HG03565 (cell line): ENCODE data around the gene TOP2A.

Experiments
- ATAC-seq: cut with Tn5 transposase; IDR thresholded peaks from one replicate; pipeline ENCODE4 v1.9.1; 2021; ENCODE audit warnings: mild to moderate bottlenecking, moderate library complexity; ENCODE audit not compliant: unreplicated experiment

Gene TOP2A

DNA sequence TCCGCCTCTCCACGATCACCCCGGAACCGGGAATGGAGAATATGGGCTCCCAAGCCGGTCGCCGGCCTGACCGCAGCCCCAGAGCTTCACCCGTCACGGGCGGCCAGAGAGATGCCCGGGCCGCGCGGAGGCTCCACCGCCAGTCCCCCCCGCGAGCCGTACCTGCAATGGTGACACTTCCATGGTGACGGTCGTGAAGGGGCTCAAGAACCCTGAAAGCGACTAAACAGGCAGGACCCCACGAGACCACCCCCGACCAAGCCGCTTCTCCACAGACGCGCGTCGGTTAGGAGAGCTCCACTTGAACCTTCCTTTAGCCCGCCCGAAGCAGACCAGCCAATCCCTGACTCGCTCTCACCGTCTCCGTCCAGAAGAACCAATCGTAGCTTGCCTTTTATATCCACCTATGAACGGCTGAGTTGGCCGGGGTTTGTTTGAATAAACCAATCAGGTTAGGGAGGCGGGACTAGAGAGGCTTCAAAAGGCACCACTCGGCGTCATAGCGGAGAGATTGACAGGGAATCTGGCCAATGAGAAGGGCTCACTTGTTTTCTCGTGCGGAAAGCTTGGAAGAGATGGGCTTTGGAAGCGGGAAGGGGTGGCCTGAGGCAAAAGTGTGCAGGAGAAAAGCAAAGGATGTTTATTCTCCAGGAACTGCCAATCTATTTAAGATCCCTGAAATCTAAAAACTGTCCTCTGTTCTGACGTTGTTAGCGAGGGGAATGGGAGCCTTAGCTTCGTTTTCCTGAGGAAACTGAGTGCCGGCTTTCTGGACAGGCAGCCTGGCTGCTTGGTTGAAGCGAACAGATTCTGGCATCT is at the start of gene TOP2A:
Gene TOP2A (minus strand): TSS at position 288 of the 819 bp plus-strand sequence. CDS start 105 bp downstream, at position 183.
- peak; percentile 94 for ATAC-seq

GRCh38 chr17:40467281-40467867 is 49.7 kb upstream of the TOP2A start:
- no peak for ATAC-seq

GRCh38 chr17:40466298-40466971 is 48.7 kb upstream of the TOP2A start:
- ATAC-seq, result no peak

GRCh38 chr17:40464392-40464855 is 46.7 kb upstream of the TOP2A start:
- ATAC-seq, result no peak

DNA sequence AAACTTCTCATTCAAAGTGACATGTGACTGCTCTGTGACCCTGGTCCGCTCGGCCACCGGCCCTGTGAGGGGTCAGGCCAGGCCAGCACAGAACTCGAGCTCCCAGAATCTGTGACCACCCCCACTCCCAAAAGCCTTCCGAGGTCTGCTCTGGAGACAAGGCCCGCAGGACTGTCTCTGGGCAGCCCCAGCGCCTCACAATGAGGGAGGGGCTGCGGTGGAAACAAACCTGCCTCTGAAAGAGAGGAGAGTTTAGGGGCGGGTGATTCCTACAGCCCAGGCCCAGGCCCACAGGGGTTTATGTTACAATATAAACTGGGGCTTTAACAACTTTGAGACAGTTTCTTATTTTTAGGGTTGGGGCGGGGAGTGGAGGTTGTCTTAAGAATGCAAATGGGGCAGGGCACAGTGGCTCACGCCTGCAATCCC is 45.4 kb upstream of the TOP2A start:
- no peak for ATAC-seq

DNA sequence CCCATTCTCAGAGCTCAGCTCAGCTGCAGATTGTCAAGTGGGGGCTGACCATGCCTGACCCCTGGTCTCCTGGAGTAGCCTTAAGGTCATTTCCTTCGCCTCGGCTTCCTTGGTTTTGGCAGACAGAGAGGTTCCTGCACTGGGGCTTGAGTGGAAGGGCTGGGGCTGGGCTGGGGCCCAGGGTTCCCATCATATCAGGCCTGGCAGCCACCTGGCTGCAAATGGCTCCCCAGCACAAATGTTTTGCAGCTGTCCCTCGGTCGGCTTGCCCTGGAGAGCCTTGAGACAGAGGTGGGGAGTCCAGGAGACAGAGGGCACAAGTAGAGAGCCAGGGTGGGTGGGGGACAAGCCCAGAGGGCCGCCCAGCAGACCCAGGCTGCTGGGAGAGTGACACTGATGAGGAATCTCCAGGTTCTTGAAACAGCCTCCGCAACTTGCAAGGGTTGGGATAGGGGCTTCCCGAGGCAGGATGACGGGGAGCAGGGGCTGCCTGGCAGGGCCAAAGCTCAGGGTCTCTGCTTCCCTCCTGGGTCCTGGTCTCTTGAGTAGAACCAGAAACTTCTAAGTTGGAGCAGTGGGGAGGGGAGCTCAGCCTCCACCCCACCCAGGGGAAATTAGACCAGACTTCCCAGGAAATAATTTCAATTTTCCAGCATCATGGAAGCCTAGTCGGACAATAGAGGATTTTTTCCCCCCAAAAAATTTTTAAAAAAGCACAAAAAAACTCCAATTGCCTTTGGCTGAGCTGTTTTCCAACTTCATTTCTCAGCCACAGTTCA is 44.8 kb upstream of the TOP2A start:
- ATAC-seq, result no peak

DNA sequence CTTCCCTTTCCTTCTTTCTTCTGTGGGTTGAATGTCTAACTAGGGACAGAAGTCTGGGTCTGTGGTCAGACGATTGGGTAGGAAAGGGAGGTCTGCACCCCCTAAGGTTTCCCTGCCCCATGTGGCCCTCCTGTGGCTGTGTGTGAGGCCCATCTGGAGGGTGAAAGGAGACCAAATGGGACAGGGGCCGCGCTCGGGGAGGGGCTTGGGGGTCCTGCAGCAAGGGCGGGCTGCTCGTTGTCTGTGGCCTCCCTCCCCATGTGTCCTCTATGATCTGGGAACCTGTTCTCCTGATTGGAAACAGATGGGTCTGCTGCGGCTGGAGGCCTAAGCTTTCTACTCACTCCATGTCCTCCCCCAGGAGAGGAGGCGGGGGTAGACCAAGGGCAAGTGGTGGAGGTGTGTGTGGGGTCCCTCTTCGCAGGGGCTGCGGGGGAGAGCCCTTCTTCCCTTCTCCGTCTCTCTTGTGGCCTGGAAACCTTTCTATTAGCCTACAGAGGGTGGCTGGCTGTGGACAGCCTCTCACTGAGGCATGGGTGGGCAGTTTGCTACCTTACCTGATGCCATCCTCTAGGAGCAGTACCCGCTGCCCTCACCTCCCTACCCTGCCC is 44.1 kb upstream of the TOP2A start:
- no peak for ATAC-seq

- no peak for ATAC-seq
Measured at GRCh38 chr17:40460968-40461731, 43.5 kb upstream of the TOP2A start.

- no peak for ATAC-seq
Measured at GRCh38 chr17:40460604-40460967, 42.9 kb upstream of the TOP2A start.

DNA sequence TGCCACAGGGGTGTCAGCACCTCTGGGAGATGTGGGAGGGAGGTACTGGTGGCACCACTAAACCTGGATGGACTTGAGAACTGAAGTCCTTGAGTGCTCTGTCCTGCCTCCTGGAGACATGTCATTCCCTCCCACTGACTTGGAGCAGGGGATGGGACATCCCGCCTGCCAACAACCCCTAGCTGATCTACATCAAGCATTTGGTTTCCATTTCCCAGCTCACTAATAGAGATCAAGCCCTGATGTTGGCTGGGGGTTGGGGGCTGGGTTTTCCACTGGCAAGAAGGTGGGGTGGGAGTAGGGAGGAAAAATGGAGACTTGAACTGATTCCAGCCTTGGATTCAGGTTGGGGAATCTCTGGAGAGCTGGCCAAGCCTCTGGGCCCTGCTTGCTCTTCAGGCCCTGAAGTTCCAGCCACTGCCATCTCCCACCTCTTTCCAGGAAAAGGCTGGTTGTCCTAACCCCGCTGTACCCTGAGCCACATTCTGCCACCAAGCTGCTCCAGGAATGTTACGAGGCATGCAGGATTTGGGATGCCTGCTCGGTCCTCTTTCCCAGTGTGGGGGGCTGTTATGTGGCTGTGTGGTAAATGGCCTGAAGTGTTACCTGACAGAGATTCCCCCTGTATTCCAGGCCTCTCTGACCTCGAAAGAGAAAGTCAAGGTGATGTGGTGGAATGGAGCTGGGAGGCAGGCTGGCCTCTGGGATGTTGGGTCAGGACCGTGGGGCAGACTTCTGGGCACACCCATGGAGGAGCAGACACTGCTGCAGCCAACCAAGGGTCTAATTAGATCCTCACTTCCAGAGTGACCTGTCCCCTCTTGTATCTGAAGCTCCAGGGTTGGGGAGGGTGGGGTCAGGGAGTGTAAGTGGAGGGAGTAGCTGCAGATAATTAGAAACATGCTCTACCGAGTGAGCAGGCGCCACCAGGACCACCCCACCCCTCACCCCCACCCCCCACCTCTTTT is 42.2 kb upstream of the TOP2A start:
- no peak for ATAC-seq

DNA sequence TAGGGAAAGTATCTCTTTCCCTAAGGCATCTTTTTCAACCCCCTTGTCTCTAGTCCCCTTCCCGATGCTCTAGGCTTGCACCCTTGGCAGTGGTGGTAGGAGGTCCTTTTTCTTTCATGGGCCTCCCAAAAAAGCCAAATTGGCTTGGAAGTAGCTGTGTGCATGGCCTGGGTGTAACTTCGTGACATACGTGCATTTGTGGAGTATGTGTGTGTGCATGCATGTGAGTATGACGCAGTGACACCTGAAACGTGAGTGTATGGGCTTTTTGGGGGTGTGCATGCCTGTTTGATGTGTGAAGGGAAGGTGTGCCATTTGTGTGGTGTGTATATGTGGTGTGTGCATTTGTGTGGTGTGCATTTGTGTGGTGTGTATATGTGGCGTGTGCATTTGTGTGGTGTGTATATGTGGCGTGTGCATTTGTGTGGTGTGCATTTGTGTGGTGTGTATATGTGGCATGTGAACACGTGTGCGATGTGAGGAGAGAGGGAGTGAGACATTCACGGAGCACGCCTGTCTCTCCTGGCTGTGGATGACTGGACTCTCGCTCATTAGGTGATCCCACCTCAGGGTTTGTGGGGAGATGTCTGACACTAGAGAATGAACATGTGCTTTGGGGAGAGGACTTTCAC is 41.3 kb upstream of the TOP2A start:
- no peak for ATAC-seq

GRCh38 chr17:40457964-40458791 is 40.5 kb upstream of the TOP2A start:
- no peak for ATAC-seq

GRCh38 chr17:40457369-40457768 is 39.7 kb upstream of the TOP2A start:
- ATAC-seq, result no peak

GRCh38 chr17:40456396-40456951 is 38.8 kb upstream of the TOP2A start:
- ATAC-seq, result no peak

- no peak for ATAC-seq
Measured at GRCh38 chr17:40454613-40454995, 36.9 kb upstream of the TOP2A start.

DNA sequence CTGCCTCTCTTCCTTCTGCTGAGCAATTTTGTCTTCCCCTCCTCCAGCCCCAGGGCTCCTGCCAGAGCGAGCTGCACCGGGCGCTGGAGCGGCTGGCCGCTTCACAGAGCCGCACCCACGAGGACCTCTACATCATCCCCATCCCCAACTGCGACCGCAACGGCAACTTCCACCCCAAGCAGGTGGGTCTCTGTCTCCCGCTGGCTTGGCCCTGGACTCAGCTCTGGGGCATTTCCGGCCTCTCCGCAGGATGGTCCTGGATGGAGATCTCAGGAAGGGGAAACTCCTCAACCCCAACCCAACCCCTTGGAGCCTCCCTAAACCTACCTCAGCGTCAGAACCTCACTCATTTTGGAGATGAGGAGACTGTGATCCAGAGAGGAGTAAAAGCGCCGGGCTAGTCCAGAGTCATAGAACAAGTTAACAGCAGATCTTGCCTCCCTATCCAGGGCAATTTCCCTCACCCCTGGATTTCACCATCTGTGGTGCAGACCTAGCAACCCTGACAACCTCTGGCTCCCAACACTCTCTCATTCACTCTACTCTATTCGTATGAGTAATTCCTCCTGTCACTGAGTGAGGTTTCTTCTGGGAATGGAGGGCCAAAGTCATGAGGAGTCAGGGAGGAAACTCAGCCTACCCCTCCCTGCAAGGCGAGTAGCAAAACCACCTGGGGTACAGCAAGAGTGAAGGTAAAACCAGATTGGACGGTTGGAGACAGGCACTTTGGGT is 36.4 kb upstream of the TOP2A start:
- ATAC-seq, result no peak
